GM19351 (cell line): ENCODE results near the gene DGKQ.
A peak's percentile ranks its signal among the peaks of the same experiment; 100 is the strongest.
"Not testable (repeated sequence)": the region's sequence is repeated elsewhere in the genome, so short reads cannot be mapped to it uniquely, and the experiment has no call there.

Experiments used
- ATAC-seq: cut with Tn5 transposase; IDR thresholded peaks from one replicate; pipeline ENCODE4 v1.9.1; 2021; ENCODE audit warnings: mild to moderate bottlenecking, moderate library complexity; ENCODE audit not compliant: unreplicated experiment

Gene DGKQ

GRCh38 chr4:929096-929765 is 44.1 kb downstream of the DGKQ start:
- ATAC-seq = no peak

GRCh38 chr4:927566-927965 is 45.8 kb downstream of the DGKQ start:
- ATAC-seq = not testable (repeated sequence)

- no peak for ATAC-seq
Measured at GRCh38 chr4:926538-926937, 46.8 kb downstream of the DGKQ start.

GRCh38 chr4:925771-926500 is 47.4 kb downstream of the DGKQ start:
- ATAC-seq = no peak

- ATAC-seq = no peak
Measured at GRCh38 chr4:925171-925570, 48.2 kb downstream of the DGKQ start.

GRCh38 chr4:924107-925096 is 49.0 kb downstream of the DGKQ start:
- peak; percentile 36 for ATAC-seq

- peak; percentile 65 for ATAC-seq
Measured at GRCh38 chr4:921830-922331, 51.5 kb downstream of the DGKQ start.

GRCh38 chr4:919004-919680 is 54.2 kb downstream of the DGKQ start:
- ATAC-seq = not testable (repeated sequence)

- not testable (repeated sequence) for ATAC-seq
Measured at GRCh38 chr4:918591-918990, 54.8 kb downstream of the DGKQ start.

GRCh38 chr4:917992-918391 is 55.4 kb downstream of the DGKQ start:
- no peak for ATAC-seq

- ATAC-seq = no peak
Measured at GRCh38 chr4:917466-917865, 55.9 kb downstream of the DGKQ start.

- ATAC-seq = no peak
Measured at GRCh38 chr4:915595-915994, 57.8 kb downstream of the DGKQ start.

- ATAC-seq = no peak
Measured at GRCh38 chr4:915041-915474, 58.3 kb downstream of the DGKQ start.

GRCh38 chr4:914531-914930 is 58.8 kb downstream of the DGKQ start:
- ATAC-seq = no peak

GRCh38 chr4:913280-913618 is 60.1 kb downstream of the DGKQ start:
- ATAC-seq = no peak

GRCh38 chr4:912548-913279 is 60.7 kb downstream of the DGKQ start:
- no peak for ATAC-seq

- no peak for ATAC-seq
Measured at GRCh38 chr4:911871-912490, 61.4 kb downstream of the DGKQ start.

- ATAC-seq = no peak
Measured at GRCh38 chr4:911221-911751, 62.1 kb downstream of the DGKQ start.

GRCh38 chr4:910366-911091 is 62.8 kb downstream of the DGKQ start:
- ATAC-seq = no peak
